Head of caudate nucleus (tissue), 42 donors: ENCODE measurements around the gene KIAA1191.
A peak's percentile ranks its signal among the peaks of the same experiment; 100 is the strongest.

ENCODE experiments used
- DNase-seq, 42 donors: peaks; one replicate each; pipeline versions ENCODE4 v3.0.0 to v3.0.0-alpha.2; 2020 to 2021; ENCODE audit warnings: mixed read lengths in 7 of 42
- intact Hi-C: fragments of 100-400 bp; cut with DNase I; formaldehyde crosslinking; loops from one replicate; pipeline ENCODE4 v1.15.0; 2022

Gene KIAA1191

DNA sequence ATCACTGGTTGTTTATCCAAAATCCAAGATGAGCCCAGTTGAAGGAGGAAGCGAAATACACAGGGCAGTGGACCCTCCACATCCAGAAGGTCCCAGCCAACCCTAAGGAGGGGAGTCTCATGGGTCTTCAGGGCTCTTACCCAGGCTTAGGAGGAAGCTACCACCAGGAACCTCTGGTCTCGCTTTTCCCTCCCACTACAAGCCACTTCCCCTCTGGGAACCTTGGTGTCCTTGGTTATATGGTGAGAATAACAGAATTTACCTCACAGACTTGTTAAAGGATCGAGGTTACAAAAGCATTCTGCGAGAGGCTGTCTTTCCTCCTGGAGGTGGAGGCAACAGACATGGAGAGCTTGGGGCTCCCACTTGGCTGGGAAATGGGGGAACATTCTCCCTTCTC is 30.4 kb upstream of the KIAA1191 start:
- intact Hi-C loops, result loop anchor here (2.0 kb wide), 2 partner anchors 23 to 57 kb away; partner anchors contain the start of gene FAF2
- no peak for DNase-seq

DNA sequence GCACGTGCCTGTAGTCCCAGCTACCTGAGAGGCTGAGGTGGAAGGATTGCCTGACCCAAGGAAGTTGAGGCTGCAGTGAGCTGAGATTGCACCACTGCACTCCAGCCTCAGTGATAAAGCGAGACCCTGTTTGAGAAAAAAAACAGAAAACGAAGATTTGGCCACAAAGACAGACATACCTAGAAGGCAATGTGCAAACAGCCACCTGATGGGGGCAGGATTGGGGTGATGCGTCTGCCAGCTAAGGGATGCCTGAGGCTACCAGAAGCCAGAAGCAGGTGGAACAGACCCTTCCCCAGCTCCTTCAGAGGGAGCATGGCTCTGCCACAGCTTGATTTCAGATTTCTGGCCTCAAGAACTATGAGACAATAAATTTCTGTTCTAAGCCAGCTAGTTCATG is 29.9 kb upstream of the KIAA1191 start:
- intact Hi-C loops, result loop anchor here (2.0 kb wide), 1 partner anchor 57 kb away; the partner anchor contains the start of gene FAF2
- no peak for DNase-seq

DNA sequence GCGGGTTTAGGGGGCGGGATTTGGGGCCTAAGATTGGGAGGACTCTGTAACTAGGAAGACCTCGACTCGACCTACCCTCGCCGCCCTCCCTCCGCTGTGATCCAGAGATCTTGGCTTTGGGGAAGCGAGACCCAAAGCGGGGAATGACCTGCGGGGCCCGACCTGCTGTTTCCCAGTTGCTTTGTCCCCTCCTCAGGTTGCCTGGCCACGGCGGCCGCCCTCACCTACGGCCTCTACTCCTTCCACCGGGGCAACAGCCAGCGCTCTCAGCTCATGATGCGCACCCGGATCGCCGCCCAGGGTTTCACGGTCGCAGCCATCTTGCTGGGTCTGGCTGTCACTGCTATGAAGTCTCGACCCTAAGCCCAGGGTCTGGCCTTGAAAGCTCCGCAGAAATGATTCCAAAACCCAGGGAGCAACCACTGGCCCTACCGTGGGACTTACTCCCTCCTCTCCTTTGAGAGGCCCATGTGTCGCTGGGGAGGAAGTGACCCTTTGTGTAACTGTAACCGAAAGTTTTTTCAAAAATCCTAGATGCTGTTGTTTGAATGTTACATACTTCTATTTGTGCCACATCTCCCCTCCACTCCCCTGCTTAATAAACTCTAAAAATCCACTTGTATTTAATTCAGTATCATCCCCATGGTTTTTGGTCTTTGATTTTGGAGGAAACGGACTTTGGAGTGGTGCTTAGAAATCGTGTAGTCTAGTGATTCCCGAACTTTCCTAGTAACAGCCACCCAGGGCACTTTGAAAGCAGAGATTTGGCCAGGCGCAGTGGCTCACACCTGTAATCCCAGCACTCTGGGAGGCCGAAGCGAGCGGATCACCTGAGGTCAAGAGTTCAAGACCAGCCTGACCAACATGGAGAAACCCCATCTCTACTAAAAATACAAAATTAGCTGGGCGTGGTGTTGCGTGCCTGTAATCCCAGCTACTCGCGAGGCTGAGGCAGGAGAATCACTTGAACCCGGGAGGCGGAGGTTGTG is 27.9 kb upstream of the KIAA1191 start:
- DNase-seq, result no peak
- intact Hi-C loops, result loop anchor here (2.0 kb wide), 1 partner anchor 59 kb away; the partner anchor contains the start of gene FAF2

DNA sequence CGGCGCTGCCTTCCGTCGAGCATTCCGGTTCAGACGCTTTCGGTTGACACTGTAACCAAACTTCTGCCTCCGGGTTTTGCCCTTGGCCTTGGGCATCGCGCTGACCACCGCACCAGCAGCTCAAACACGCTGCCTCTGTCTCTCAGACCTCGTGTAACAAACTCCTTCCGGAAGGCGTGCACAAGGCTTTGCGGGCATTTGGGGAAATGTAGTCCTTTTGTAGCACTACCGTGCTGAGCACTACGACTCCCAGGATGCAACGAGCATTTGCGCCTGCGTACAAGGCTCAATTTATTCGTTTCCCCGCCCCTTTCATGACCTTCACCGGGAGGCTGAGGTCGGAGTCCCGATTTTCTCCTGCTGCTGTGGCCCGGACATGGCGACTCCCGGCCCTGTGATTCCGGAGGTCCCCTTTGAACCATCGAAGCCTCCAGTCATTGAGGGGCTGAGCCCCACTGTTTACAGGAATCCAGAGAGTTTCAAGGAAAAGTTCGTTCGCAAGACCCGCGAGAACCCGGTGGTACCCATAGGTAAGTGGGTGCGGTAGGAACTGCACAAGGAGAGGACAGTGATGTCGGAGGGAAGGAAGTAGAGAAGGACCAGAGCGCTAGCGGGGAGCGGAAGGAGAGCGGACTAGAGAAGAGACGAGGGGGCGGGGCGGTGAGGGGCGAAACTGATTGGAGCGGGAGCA is 27.0 kb upstream of the KIAA1191 start, which contains the start of the genes HIGD2A and NOP16:
HIGD2A (plus strand) TSS at position 308 of the 691 bp plus-strand sequence; CDS start at position 377, 69 bp downstream.
NOP16 (minus strand) TSS at position 155 of the 691 bp plus-strand sequence; CDS start at position 96, 59 bp downstream.
- DNase-seq, result peak; percentile 95 to 100 (median 98)
- intact Hi-C loops, result no loop called here

DNA sequence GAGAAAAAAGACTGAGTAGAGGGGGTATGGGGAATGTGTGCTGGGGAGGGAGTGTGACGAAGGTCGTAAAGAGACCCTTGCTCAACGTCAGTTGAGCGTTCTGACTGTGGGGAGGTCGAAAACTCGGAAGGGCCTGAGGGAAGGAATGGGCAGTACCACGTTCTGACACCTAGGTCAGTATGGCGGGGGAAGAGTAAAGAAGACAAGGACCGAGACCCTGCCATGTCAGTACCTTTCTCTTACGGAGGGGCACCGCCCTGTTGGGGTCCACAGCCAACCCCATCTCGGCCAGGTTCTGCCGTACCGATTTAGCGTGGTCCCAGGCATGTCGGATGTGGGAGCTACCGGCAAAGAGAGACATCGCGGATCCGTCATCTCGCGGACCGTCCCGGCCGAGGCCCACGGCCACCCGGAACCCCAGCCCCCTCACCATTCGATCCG is 26.5 kb upstream of the KIAA1191 start:
- DNase-seq, result peak in 1 of 42 donors; percentile 14
- intact Hi-C loops, result no loop called here

DNA sequence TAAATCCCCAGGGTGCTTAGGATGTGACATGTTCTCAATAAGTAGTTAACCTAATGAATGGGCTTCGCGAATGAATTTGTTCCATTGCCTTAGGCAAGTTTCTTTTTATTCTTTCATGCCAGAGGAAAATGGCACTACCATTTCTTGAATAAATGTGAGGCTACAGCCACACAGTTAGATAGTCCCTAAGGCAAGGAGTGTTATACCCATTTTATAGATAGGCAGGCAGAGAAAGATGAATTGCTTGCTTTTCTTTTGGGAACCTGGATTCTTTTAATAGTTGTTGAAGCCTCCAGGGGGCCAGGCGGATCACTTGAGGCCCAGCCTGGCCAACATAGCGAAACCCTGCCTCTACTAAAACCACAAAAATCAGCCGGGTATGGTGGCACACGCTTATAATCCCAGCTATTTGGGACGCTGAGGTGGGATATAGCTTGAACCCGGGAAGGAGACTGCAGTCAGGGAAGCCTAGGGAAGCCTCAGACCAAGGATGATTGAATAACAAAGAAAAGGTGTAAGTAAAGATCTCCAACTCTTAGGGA is 25.9 kb upstream of the KIAA1191 start:
- no peak for DNase-seq
- intact Hi-C loops, result no loop called here

DNA sequence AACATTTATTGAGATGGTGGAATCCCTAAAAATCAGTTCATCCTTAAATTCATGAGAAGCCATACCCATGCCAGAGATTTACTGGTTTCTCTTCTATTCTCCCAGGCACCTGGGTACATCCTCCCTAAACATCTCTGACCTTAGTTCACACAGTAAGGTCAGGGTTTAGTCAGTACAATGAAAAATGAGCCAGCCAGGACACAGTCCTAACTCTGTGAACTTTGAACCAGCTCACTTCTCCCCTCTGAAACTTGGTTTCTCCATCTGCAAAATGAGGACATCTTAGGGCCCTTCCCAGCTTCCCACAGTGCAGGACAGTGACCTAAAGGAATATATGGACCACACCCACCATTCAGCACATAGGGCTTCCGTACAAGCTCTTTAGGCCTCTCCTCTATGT is 24.9 kb upstream of the KIAA1191 start:
- intact Hi-C loops, result no loop called here
- DNase-seq, result no peak

DNA sequence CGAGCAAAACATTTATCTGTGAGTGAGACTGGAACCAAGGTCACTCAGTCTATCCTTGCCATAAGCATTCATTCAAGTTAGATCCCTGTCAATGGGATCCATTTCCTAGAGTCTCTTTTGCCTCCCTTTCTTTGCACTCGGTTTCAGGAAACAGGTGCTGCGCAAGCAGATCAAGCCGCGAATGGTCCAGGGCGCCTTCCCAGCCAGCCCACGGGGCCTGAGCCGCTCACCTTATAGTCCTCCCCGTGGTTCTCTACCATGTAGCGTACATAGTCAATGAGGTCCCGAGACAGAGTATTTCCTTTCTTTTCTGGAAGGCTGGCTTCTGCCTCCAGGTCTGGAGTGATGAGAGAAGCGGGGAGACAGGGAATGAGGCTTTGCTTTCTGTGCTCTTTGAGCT is 23.4 kb upstream of the KIAA1191 start:
- no peak for DNase-seq
- intact Hi-C loops, result no loop called here

DNA sequence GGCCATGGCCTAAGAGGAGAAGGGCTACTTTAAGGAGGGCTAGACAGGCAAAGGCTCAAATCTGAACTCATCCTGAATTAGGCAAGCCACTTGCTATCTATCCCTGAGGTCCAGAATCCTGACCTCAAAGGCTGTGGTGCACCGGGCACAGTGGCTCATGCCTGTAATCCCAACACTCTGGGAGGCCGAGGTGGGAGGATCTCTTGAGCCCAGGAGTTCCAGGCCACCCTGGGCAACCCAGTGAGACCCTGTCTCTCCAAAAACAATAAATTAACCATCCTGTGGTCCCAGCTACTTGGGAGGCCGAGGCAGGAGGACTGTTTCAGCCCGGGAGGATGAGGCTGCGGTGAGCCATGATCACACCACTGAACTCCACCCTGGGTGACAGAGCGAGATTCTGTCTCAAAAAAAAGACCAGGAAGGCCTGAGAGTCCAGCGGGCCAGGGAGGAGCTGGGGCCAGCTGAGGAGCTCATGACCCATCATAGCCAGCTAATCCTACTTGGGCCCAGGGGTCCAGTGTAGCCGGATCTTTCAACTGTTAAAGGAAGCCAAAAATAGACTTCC is 22.9 kb upstream of the KIAA1191 start:
- DNase-seq, result no peak
- intact Hi-C loops, result no loop called here

DNA sequence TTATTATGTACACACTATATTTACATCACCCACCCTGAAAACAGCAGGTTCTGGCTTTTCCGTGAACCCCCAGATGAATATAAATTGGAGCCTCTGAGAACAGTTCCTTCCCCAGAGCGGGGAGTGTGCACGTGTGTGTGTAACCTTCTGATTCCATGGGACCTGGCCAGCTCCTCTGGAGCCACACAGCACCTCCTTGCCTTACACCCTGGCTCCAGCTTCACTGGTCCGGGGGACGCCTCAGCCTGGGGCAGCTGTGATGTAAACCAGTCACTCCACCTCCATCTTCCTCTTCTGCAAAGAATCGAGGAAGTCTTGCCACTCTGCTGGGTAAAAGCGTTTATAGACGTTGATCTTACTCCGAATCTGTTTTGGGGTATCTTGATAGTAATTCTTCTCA is 22.4 kb upstream of the KIAA1191 start:
- intact Hi-C loops, result no loop called here
- no peak for DNase-seq

DNA sequence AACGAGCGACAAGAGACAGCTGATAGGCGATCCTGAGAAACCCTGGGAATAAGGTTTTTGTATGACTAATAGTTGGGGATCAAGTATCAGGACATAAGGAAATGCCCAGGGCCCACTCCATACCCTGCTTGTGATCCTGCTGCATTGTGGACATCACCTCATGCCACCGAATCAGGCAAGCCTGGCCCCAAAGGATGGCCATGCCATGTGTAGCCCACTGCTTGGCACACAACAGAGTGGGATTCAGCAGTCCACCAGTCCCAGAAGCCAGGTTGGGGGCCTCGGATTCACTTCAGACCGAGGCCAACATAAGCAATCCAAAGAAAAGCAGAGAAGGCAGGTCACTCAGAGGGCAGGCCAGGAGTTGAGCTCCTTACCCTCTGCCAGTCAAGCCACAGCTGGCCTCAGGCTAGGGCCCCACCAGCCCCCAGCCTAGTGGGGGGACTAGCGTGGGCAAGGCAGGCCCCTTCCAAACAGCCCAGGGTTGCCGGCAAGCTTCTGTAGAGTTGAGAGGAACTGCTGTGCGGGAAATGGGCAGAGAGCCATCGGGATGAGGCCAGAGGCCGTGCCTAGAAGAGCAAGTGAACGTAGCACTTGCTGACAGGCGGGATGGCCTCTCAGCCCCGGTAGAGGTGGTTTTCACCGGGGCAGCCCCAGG is 21.8 kb upstream of the KIAA1191 start:
- intact Hi-C loops, result no loop called here
- DNase-seq, result no peak

DNA sequence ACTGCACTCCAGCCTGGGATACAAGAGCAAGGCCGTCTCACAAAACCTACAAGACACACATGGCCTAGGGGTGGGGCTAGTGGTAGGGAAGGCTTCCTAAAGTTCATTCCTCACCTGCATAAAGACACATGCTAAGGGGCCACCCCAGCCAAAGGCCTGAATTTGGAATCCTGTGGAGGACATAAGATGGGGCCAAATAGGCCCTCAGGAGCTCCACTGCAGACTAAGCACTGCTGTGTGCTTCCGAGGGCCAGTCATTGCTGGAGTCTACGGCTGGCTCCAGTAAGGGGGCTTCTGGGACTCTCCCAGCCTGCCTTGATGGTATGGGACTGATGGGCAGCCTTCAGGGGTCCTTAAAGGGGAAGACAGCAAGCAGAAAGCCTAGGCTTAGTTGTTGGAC is 21.2 kb upstream of the KIAA1191 start:
- DNase-seq, result no peak
- intact Hi-C loops, result no loop called here

DNA sequence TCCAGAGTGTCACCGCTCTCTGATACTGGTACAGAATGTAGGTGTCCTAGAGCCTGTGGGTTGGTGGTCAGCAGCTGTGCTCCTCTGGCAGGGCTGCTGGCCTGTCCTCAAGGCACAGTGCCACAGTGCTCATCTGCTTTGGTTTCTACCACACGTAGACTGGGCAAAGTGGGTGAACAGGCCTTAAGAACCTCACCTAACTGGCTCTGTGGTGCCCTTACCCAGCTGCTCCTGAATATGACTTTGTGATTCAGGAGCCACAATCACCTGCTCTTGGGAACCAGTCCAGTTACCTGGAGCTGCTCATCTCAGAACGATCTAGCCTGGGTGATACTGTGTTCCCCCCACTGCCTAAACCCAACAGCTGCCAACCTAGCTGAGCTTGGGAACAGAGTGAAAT is 20.4 kb upstream of the KIAA1191 start:
- intact Hi-C loops, result no loop called here
- DNase-seq, result no peak

DNA sequence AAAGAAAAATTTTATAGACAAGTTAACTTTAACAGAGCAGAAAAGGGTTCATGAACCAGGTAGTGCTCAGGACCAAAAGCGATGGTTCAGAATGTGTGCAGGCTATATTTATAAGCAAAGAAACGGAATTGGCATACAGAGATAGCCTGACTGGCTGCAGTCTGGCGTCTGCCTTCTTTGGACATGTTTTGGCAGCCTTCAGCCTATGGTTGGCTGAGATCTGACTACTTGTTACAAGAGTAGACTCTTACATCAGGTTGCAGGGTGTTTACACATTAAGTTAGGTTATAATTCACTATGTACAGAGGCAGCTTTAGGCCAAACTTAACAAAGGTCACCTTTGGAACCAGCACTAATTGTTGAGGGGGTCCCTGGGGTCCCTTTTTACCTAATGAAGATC is 19.9 kb upstream of the KIAA1191 start:
- intact Hi-C loops, result no loop called here
- no peak for DNase-seq

DNA sequence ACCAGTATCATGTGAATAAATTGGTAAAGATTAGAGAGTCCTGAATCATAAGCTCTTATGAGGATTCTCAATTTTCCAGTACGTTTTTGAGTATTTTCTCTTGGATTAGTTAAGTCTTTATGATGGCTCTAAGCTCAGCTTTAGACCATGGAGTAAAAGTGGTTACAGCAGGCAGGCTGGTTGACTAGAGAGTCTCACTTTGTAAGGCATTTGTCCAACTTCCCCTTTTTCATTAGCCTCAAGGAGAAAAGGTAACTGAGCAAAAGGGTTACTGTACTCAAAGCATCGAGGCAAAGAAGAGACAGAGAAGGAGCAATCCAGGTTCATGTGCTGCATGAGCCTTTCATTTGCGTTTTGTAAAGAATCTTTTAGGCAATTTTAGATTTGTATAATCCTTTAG is 18.3 kb upstream of the KIAA1191 start:
- intact Hi-C loops, result no loop called here

DNA sequence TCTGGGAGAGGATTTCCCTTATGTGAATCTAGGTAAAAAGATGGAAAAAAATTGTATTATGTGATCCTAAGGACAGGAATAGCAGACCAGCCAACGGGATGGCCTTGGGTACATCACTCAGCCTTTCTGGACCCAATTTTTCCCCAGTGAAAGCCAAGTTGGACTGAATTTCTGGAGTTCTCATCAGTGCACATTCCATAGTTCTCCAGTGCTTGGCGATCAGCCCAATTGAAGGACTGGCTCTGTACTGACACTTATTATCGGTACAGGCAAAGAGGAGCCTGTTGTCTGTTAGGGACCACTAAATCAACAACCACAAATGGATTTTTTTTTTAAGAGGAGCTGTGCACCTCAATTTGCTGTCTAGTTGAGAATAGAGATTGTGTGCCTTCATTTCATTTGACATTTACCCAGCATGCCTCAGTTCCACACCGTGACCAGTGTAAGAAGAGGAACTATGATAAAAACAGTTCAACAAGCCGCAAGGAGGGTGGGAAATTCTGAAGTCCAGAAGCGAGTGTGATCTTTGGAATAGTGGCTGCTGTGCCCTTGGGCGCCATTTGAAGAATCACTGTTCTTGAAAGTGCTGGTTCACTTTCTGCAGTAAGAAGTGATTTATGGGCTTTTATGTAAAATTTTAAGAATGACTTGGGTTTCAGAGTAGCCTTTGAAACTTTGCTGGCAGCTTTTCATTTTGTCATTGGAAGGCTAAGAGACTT is 11.7 kb upstream of the KIAA1191 start:
- DNase-seq, result no peak
- intact Hi-C loops, result no loop called here

More for the DNA sequence above, 18.3 kb upstream of the KIAA1191 start:
- DNase-seq, result no peak

DNA sequence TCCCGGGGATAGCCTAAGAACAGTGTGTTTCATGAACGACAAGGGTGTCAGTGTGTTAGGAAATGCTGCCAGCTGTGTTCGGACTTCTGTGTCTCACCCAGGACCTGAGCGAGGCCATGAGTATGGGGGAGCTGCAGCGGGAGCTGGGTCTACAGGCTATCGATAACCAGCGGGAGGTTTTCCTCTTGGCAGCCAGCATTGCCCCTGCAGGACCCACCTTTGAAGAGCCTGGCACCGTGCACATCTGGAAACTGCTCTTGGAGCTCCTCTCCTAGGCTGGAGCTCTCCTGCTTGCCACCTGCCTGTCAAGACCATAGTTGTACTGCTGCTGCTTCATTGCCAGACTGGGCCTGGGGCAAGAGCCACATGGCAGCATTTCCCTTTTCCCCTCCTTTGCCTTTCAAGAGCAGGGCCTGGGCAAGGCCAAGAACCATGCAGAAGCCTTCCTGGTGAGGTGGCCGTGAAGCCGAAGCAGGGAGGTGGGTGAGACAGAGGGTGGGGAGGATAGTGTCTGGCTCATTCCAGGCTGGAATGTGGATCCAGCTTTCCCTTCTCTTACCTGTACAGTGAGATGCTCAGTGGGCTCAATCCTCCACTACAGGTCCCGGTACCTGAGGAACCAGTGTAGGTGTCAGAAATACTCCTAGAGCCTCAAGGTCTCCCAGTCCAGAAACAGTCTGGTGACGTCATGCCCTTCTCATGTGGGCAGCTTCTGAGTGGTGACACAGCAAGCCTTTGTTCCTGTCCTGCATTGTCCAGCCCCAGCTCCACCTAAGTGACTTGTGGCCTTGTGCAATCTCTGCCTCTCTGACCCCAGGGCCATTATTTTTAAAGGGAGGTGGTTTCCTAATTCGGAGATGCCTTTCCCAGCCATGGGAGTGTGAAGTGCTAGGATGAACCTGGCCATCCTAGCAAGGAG is 10.3 kb upstream of the KIAA1191 start:
- DNase-seq, result peak in 2 of 42 donors; percentile 31 to 34
- intact Hi-C loops, result no loop called here
